Fibroblast of skin of left quadriceps (primary cell): Measurements from ENCODE around the gene ASXL2.
"Not testable (repeated sequence)": the region's sequence is repeated elsewhere in the genome, so short reads cannot be mapped to it uniquely, and the experiment has no call there.

Experiments
- DNase-seq, 2 experiments: peaks; one replicate each; pipeline ENCODE4 v3.0.0-alpha.2; 2013; ENCODE audit warnings: low read depth in 2 of 2

The ASXL2 gene

DNA sequence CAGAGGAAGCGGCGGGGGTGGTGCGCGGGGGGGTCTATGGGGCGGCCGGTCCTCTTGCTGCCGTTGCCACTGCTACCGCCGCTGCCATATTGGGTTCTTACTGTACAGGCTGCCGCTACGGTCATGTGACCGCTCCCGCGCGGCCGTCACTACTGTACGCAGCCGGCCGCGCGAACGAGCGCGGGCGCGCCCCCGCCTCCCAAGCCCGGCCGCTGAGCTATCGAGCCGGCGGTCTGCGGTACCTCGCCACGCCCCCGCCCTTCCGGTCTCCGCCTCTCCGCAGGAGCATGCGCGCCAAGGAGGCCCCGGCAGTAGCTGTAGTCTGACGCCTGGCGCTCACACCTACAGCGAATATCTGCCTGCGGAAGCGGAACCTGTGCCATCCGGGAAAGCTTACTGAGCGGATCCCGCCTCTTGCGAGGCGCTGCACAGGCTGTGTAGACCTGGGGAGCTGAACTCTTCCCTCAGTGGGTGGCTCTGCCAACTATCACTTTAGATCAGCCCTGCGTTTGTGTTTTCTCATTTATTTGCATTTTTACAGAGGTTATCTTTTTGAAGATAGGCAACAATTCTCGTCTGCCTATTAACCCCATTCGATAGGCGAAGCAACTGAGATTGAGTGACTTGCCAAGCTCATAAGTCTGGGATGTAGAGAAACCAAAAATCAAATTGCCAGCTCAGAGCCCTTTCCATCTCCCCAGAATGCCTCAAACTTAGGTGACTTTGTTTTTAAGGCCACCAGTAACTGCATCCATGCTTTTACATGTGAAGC is at the start of gene ASXL2:
Gene ASXL2 (minus strand): TSS at position 127 of the 772 bp plus-strand sequence. CDS start 265 bp downstream, outside the sequence.
- DNase-seq: peak; percentile 90 to 92

DNA sequence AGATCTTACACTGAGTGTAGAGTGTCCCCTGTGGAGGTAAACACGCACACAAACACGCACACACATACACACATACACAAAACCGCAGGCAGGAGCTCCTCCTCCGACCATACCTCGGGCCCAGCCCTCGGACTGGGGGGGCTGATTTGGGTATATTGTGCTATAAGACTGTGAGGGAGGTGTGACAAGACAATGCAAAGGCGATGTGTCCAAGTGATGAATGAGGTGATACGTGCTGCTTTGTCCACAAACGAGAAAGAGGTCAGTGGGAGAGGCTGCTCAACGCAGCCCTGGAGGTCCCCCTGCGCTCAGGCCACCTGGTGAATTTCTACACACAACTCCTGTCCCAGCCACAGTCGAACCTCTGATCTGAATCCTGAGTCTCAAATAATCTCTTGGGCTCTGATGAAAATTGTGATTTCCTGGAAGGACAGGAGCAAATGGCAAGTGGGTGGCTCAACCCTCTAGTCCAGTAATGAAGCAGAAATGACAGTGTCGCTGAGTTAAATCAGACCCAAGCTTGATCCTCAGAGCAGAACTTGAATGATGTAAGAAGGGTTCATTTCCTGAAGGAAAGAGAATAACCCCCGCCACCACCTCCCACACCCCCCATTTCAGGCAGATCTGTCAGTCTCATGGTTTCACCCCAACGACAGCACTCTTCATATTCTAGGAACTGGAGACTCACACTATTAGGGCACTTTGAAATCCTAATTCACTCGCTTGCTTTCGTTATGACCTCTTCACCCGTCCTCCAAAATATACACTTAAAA is 48.9 kb upstream of the ASXL2 start:
- no peak for DNase-seq

DNA sequence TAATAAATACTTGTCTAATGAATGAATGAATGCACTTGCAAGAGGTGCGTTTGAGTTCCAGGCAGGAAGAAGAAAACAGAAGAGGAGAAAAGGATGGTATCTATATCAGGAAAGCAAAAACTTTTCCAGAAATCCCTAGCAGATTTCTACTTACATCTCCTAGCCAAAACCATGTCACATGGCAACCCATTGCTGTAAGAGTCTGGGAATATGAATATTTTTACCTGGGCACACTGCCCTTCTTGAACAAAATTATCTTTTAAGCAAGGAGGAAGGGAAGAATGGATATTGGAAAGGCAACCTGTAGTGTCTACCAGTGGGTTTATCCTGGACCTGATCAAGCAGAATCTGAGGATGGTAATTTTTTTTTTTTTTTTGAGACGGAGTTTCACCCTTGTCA is 44.2 kb upstream of the ASXL2 start:
- DNase-seq: no peak

- DNase-seq: no peak
Measured at GRCh38 chr2:25920786-25921415, 42.6 kb upstream of the ASXL2 start.

DNA sequence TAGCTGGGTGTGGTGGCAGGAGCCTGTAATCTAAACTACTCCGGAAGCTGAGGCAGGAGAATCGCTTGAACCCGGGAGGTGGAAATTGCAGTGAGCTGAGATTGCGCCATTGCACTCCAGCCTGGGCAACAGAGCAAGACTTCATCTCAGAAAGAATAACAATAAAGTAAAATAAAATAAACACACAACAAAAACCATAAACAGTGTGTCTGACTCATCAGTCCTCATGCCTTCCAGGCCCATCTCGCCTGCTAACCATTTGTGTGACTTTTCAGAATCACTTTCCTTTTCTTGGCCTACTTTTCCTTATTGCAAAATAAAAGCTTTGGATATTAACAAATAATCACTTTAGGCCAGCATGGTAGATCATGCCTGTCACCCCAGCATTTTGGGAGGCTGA is 42.0 kb upstream of the ASXL2 start:
- DNase-seq: peak in 1 of 2 experiments; percentile 2

- DNase-seq: no peak
Measured at GRCh38 chr2:25917832-25918231, 39.5 kb upstream of the ASXL2 start.

DNA sequence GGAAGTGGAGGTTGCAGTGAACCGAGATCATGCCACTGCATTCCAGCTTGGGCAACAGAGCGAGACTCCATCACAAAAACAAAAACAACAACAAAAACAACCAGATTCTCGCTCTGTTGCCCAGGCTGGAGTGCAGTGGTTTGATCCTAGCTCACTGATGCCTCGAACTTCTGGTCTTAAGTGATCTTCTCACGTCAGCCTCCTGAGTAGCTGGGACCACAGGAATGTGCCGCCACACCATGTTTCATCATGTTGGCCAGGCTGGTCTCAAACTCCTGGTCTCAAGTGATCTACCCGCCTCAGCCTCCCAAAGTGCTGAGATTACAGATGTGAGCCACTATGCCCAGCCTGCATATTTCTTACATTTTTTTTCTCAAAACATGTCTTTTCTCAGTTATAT is 39.1 kb upstream of the ASXL2 start:
- not testable (repeated sequence) for DNase-seq

GRCh38 chr2:25915944-25916772 is 37.9 kb upstream of the ASXL2 start:
- DNase-seq: not testable (repeated sequence)

- DNase-seq: not testable (repeated sequence)
Measured at GRCh38 chr2:25915411-25915810, 37.1 kb upstream of the ASXL2 start.

DNA sequence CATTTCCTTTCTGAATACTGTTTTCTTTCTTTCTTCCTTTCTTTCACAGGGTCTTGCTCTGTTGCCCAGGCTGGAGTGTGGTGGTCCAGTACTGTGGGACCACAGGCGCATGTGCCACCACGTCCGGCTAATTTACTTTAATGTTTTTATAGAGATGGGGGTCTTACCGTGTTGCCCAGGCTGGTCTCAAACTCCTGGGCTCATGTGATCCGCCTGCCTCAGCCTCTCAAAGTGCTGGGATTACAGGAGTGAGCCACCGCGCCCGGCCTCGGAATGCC is 35.3 kb upstream of the ASXL2 start:
- not testable (repeated sequence) for DNase-seq

- peak in 1 of 2 experiments; percentile 14 for DNase-seq
Measured at GRCh38 chr2:25912851-25913695, 34.8 kb upstream of the ASXL2 start.

DNA sequence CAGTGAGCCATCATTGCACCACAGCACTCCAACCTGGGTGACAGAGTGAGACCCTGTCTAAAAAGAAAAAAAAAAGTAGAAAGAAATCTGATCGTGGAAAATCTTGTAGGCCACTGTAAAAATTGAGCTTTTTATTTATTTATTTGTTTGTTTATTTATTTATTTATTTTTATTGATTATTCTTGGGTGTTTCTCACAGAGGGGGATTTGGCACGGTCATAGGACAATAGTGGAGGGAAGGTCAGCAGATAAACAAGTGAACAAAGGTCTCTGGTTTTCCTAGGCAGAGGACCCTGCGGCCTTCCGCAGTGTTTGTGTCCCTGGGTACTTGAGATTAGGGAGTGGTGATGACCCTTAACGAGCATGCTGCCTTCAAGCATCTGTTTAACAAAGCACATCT is 31.3 kb upstream of the ASXL2 start:
- not testable (repeated sequence) for DNase-seq

- no peak for DNase-seq
Measured at GRCh38 chr2:25905126-25905525, 26.8 kb upstream of the ASXL2 start.

- DNase-seq: no peak
Measured at GRCh38 chr2:25903216-25903776, 25.0 kb upstream of the ASXL2 start.

- no peak for DNase-seq
Measured at GRCh38 chr2:25899404-25899970, 21.2 kb upstream of the ASXL2 start.

DNA sequence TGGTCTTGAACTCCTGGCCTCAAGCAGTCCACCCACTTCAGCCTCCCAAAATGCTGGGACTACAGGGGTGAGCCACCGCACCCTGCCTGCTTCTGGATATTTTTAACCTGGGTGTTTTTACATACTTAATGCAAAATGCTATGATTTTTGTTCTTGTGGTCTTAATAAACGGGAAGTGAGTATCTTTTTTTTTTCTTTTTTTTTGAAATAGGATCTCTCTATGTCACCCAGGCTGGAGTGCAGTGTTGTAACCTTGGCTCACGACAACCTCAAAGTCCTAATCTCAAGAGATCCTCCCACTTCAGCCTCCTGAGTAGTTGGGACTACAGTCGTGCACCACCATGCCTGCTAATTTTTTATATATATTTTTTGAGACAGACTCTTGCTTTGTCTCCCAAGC is 19.2 kb upstream of the ASXL2 start:
- DNase-seq: no peak

DNA sequence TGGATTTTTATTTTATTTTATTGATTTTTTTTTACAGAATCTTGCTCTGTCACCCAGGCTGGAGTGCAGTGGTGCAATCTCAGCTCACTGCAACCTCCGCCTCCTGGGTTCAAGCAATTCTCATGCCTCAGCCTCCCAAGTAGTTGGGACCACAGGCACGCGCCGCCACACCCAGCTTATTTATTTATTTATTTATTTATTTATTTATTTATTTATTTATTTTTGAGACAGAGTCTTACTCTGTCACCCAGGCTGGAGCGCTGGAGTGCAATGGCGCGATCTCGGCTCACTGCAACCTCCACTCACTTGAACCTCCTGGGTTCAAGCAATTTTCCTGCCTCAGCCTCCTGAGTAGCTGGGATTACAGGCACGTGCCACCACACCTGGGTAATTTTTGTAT is 18.0 kb upstream of the ASXL2 start:
- not testable (repeated sequence) for DNase-seq

GRCh38 chr2:25895610-25896009 is 17.3 kb upstream of the ASXL2 start:
- DNase-seq: no peak

DNA sequence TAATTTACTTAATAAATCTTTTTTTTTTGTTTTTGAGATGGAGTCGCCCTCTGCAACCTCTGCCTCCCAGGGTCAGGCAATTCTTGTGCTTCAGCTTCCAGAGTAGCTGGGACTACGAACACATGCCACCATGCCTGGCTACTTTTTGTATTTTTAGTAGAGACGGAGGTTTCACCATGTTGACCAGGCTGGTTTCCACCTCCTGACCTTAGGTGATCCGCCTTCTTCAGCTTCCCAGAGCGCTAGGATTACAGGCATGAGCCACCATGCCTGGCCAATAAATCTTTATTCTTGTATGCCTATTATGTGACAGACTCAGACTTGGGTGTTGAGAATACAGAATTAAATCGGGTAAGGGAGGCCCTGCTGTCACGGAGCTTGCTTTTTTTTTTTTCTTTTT is 16.7 kb upstream of the ASXL2 start:
- DNase-seq: no peak

GRCh38 chr2:25894135-25894830 is 16.0 kb upstream of the ASXL2 start:
- no peak for DNase-seq
